Stimulated activated CD4-positive, alpha-beta T cell treated with anti-CD3 and anti-CD28 coated beads, Interleukin-15, amount 100 ng/mL, for 1 hour (primary cell): ENCODE results near the gene EXPH5.
"Not testable (repeated sequence)": the region's sequence is repeated elsewhere in the genome, so short reads cannot be mapped to it uniquely, and the experiment has no call there.

Experiments used
- DNase-seq, 2 donors: peaks; one replicate each; pipeline ENCODE4 v3.0.0-alpha.2; 2020; ENCODE audit warnings: low read depth in 1 of 2, low spot score in 1 of 2

The EXPH5 gene, protein sequence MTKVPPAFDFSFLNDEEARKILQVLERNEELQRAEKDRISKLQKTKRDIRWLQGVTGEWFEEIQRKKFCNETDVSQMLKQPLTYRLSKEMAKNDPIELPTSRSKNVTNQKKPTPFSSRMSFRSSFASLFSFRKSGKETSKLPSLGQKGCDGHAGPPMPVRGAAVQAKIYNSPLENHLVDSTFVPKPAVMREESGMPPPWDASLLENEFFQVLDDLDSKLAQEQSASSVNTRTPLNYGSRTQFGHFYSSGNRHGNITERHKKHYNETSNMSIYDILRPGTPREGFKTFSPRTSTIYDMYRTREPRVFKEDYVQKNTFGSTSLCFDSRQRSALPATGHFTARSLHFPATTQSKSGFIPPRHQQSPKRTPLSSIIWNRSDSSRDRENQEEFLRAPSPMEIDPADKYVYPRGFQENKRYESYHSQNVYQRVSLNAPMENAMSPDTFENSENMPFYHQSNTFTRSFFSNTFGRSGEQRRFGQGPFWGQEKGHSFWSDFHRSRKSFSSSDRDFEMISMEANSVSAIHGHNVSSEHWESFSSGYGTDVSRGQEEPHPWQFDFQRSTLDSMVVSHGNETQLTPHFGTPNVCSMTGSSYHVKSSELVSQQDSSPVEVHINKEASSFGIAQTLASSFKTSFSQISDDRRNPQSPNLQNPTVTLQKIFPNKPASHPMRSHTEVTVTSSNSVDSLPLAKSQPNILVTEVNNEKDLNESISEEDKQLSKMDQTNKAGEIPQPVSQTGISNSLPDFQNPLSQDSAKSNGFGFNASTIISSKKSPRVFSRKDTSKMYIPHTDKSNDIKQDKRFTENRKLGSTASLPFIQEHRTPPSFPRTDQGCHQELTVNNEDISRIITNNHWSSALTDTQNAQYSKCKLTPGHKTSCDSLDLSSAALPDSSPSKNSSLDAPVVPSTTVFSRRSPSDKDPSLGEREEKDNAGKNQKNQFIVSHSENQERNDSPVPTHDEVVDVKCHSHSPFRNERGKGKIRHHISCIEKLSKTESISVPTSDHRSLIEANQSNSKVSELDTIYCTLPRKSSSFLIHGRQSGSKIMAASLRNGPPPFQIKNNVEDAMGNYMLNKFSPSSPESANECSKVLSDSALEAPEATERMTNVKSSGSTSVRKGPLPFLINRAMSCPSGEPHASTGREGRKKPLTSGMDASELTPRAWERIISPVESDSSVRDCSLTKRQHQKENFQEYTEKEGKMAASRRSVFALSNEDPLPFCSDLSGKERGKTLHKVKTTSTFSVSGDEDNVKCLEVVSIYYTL (N-terminal part only)

DNA sequence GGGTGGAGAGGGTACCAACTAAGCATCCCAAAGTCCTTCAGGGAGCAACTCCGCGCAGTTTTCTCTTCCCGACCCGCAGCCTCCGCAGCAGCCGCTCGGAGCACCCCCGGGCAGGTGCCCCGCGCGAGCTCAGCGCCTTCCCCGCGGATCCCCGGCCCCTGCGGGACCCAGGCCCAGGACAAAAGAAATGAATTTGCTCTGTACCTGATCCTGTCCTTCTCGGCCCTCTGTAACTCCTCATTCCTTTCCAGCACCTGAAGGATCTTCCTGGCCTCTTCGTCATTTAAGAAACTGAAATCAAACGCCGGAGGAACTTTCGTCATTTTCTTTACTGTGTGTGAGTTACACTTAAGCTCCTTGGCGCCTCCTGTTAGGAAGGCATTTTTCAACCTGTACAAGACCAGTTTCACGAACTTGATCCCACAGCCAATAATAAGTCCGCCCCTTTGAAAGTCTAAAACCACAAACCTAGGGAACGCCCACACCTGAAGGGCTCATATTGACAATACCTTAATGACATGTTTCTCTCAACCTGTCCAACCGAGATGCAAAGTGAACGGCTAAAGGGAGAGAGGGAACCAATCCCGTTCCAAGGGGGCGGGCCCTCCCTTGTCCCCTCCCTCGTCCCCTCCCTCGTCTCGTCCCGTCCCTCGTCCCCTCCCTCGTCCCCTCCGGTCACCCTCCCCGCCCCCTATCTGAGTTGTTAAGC is at the start of gene EXPH5:
Gene EXPH5 (minus strand): TSS at position 555 of the 709 bp plus-strand sequence. CDS start 232 bp downstream, at position 323.
- DNase-seq: peak; percentile 69 to 82

DNA sequence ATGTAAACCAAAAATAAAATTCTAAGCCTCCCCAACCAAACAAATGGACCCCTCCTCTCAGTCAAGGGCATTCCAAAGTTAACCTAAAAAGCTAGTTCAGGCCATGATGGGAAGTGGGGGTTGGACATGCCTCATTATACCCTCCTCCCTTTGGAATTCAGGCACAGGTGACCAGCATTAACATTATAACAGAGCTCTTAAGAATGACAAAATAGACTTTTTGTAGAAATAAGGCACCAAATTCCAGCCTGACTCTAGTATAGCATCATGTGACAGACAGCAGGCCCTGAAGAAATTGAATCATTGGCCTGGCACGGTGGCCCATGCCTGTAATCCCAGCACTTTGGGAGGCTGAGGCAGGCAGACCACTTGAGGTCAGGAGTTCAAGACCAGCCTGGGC is 48.2 kb upstream of the EXPH5 start:
- not testable (repeated sequence) for DNase-seq

DNA sequence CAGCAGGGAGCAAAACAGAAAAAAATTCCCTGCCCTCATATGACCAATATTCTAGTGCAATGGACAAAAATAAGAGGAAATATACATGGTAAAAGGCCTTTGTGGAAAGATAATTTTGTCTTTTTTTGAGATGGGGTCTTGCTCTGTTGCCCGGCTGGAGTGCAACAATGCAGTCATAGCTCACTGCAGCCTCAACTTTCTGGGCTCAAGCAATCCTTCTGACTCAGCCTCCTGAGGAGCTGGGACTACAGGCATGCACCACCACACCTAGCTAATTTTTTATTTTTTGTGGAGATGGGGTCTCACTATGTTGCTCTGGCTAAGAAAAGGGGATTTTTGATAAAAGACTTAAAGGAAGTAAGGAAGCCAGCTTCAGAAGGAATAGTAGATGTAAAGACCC is 45.6 kb upstream of the EXPH5 start:
- DNase-seq: no peak

DNA sequence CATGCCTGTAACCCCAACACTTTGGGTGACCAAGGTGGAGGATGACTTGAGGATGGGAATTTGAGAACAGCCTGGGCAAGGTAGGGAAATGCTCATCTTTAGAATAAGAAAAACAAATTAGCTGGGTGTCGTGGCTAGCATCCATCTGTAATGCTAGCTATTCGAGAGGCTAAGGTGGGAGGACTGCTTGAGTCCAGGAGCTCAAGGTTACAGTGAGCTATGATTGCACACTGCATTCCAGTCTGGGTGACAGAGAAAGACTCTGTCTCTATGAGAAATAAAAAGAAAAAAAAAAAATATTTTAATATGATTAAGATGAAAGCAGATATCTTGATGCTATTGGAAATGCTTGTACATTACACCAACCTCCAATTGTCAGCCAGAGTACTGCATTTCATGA is 42.7 kb upstream of the EXPH5 start:
- DNase-seq: no peak

DNA sequence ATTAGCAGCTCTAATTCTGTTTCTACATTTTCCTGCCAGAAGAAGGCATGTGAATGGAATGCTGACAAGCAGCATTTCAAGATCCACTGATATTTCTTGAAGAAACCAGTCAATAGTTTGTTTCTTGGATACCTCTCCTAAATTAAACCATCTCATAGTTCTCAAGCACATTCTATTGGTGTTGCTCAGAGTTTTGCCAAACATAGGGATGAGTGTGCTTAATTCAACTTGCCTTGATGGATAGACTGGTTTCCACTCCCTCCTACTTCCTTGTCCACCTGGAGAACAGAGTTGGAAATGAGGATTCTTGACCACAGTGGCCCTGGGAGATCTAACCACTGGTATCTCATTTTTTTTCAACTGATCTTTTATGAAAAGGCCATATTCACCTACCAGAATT is 41.5 kb upstream of the EXPH5 start:
- no peak for DNase-seq

DNA sequence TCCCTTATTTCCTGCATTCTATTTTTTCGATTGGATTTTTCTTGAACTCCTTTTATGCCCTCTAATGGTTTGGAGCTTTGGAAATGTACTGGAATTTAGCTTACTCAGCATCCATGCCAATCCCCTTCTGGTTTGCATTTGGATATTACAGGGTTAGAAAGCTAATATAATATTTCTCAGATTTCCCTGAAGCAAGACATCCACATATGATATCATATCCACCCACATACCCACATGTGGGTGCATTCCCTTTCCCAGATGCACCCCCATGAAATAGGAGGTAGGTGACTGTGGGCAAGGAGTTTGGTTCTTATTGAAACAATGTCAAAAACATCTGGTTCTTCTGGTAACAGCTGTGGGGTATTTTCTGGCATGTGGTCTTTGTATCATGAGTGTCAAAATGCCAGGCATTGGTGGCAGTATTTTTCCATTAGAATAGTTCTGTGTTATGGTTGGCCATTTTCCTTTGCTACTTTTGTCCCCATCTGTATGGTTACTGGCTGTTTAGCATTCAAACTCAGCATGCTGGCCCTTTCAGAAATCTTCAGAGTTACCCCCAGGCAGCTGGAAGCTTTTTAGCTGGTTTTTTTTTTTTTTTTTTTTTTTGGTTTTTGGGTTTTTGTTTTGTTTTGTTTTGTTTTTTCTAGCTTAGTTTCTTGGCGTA is 38.6 kb upstream of the EXPH5 start:
- no peak for DNase-seq

DNA sequence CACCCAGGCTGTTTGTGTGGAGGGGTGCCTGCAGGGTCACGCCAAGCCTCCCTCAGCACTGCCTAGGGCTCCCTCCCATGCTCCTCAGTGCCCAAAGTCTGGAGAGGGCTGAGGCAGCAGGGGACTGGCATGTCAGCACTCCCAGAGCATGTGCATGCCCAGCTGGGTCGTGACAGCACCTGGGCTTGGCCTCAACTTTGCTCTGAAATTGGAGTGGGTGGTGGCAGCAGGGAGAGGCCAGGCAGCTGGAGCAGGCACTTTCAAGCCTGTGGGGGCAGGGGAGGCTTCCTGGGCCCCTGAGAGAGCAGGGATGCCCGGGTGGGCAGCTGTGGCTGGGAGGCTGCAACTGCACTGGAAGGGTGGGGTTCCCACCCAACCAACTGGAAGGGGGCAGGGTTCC is 35.7 kb upstream of the EXPH5 start:
- no peak for DNase-seq

DNA sequence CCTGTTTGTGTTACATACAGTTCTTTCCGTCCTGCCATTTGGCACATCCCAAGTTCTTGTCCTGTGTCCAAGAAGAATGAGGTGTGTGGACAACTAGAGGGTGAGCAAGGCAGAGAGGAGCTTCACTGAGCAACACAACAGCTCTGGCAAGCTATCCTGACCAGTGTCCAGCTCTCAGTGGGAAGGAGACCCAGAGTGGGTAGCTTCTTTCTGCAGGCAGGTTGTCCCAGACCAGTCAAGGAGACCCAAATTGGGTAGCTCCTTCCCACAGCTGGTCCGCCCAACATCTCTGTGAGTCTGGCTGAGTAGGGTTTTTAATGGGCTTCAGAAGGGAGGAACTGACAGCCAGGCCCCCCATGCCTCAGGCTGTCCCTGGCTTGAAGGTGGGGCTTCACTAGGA is 35.2 kb upstream of the EXPH5 start:
- no peak for DNase-seq

DNA sequence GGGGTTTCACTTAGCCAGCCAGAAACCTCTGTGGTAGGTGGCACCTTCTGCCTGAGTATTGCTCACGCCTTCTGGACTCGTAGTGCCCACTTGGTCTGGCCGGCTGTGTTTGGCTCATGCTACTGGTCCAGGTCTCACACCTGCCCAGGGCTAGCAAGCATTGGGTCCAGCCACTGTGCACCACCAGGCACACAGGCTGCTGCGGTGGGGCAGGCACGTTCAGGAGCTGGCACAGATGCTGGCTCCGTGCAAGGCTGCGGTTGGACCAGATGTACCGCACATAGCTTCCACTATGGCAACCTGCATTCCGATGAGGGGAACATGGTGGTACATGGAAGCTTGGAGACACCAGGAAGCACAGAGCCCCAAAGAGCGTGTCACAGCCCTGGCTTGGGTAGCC is 34.8 kb upstream of the EXPH5 start:
- DNase-seq: no peak

DNA sequence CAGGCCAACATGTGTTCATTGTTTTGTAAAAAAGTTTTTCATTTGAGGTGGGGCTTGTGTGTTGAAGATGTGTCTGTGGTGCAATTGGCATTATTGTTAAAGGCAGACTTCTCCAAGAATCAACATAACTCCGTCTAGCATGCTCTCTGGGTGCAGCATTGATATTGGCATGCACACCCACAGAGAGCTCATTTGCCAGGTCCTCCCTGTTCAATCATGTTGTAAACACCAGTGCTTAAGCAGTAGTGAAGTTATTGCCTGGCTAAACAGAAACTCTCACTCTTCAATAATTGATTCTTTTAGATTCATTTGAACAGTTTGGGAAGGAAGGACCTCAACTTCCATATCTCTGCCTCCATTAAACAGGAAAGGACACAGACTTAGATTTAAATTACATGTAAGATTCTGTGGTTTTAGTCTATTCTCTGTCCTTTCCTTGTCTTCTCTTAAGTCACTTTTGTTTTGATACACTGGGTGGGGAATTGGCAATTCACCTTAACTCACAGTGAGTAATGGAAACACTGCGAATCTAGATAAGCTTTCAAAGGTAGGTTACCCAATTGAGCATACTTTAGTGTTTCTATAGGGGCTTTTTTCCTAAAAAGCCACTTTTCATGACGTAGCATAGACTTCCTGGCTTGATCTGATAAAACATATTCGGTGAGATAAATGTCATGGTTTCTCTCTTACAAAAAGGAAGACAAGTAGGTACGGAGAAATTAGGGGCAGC is 30.8 kb upstream of the EXPH5 start:
- no peak for DNase-seq

DNA sequence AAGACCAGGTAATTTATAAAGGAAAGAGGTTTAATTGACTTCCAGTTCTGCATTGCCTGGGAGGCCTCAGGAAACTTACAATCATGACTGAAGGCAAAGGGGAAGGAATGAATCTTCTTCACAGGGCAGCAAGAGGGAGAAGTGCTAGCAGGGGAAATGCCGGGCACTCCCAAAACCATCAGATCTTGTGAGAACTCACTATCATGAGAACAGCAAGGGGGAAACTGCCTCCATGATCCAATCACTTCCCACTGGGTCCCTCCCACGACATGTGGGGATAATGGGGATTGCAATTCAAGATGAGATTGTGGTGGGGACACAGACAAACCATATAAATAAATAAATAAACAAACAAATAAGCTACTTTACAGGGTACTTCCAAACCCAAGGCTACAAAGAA is 28.8 kb upstream of the EXPH5 start:
- no peak for DNase-seq

DNA sequence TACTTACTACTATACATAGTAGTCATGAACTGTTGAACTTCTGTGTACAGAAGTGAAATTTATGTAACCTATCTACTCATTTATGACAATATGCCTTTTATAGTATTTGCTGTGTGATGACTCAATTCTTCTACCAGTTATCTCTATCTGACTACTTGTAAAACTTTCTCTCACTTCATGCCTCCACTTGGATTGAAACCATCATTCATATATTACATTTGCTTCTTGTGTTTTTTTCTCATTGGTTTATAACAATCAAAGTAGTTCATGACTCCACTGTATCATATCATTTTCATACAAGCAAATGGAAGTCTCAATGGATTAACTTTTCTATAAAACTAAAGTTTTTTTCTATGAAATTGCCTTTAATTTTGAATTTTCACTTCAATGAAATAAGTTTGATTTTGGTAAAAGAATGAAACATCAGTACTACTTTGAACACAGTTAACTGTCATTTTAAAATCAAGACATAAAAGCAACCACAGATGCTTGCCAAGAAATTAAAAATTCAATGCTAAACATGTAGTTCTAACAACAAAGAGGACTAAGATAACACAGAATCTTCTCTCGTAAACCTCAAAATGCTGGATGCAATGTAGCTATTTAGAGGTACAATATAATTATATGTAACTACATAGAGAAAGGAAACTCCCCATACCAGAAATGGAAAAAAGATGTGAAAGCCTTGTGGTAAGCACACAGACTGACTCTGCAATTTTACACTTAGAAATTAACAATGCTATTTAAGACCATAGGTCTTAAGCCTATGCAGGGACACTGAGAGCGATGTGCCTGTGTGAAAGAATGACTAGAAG is 27.6 kb upstream of the EXPH5 start:
- DNase-seq: no peak

DNA sequence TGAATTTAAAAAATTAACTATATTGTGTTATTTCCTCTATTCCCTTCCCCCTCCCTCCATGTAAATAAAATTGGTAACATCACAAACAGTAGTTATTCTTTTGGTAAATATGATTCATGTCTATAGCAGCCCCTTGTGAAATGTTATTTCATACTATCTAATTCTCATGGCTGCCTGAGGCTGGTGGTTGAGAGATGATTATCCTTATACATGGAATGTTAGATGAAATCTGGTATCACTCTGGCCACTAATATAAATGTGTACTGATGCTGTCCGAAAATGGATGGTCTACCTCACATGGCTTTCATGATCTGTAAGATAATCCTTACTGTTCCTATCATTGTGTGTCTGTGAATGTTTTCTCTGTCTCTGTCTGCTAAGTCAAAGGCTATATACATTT is 25.0 kb upstream of the EXPH5 start:
- no peak for DNase-seq

DNA sequence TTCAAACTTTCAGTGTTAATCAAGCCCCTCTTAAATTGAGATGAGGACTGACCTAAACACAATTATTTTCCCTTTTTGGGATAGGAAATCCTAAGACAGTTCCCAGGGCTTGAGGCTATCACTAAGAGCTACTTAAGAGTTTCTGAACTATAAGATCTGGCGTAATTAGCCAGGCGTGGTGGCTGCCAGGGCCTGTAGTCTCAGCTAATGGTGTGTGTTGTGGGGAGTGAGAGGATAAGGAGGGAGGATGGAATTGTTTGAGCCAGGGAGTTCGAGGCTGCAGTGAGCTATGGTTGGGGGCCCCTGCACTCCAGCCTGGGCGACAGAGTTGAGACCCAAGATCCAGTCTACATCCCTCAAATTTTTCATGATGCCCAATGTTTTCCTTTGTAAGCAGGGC is 23.5 kb upstream of the EXPH5 start:
- DNase-seq: no peak

DNA sequence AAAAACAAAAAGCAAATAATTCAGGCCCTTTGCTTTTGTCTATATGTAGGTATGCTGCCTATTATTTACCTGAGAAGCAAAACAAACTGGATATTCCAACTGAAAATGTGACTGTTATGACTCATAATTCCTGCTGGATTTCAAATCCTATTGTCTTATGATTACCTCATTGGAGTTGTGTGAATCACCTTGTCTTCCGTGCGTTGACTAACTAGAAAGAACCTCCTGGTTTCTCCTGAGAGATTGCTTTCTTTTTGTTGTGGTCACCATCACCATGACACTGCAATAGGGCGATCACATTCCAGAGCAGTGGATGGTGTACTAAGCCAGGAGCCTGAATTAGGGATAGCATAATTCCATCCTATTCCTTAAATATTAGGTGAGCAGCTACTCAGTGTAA is 23.0 kb upstream of the EXPH5 start:
- DNase-seq: no peak

DNA sequence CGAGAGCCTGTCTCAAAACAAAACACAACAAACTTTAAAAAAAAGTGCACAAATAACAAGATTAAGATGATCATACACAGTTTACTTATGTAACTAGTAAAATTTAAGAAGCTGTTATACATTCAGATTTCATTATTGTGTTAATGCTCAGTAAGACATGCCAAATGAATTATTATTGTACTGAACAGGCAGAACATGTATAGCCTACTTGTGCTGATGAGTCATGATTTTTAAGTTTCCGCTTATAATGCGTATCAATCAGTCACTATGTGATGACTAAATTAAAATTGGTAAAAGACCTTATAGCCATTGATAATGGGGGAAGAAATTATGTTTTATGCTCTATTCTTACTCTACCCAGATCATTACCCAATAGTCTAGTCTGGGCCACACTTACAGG is 20.5 kb upstream of the EXPH5 start:
- no peak for DNase-seq

DNA sequence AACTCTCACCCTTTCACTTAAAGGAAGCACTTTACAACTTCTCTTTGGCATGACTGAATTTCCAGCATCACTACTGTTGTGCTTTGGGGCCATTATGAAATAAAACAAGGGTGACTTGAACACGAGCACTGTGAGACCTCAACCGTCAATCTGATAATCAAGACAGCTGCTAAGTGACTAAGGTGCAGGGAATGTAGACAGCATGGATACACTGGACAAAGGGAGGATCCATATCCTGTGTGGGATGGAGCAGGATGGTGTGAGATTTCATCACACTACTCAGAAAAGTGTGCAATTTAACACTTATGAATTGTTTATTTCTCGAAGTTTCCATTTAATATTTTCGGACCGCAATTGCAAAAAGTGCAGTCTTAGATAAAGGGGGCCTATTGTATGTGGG is 16.1 kb upstream of the EXPH5 start:
- no peak for DNase-seq

DNA sequence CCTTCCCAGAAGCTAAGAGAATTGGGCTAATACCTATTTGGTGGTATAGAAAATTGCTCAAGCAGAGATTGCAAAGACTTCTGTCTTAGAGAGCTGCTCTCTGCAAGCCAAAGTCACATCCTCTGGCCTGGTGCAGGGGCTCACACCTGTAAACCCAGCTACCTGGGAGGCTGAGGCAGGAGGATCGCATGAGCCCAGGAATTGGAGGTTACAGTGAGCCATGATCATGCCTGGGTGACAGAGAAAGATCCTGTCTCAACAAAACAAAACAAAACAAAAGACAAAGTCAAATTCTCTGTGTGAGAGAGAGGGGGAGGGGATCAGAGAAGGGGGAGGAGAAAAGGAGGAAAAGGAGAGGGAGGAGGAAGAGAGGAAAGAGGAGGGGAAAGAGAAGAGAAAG is 15.0 kb upstream of the EXPH5 start:
- no peak for DNase-seq
